Activated T-helper 17 cell treated with anti-CD3 and anti-CD28 coated beads, Interleukin-2, amount 50 U/mL, for 72 hours (primary cell): Measurements from ENCODE around the gene DAB2IP. TPM values are rescaled to one million over a fixed set of nuclear protein-coding genes. Genes with fewer than 3 reads are reported as not detected.

Source experiments
- ATAC-seq: fragments of 150-1000 bp; cut with Tn5 transposase; replicated peaks from 2 replicates; pipeline ENCODE4 v1.10.0; 2021; ENCODE audit warnings: mild to moderate bottlenecking, moderate library complexity
- H3K27ac Mint-ChIP-seq: one replicate; pipeline ENCODE4 v1.8.0; 2022; ENCODE audit warnings: mixed read lengths
- H3K27me3 Mint-ChIP-seq: one replicate; pipeline ENCODE4 v1.8.0; 2022; ENCODE audit warnings: mixed read lengths
- H3K36me3 Mint-ChIP-seq: one replicate; pipeline ENCODE4 v1.8.0; 2022; ENCODE audit warnings: low read depth, mild to moderate bottlenecking, mixed read lengths
- H3K4me1 Mint-ChIP-seq: one replicate; pipeline ENCODE4 v1.8.0; 2022; ENCODE audit warnings: mixed read lengths
- H3K4me3 Mint-ChIP-seq: one replicate; pipeline ENCODE4 v1.8.0; 2022; ENCODE audit warnings: mild to moderate bottlenecking, mixed read lengths
- H3K9me3 Mint-ChIP-seq: one replicate; pipeline ENCODE4 v1.8.0; 2022; ENCODE audit warnings: mixed read lengths
- total RNA-seq, 2 donors: library from RNA; stranded (reverse); gene quantifications; one replicate each; pipeline ENCODE4 v1.2.3, GENCODE V29; 2022

The DAB2IP gene
- total RNA-seq, 2 donors from 2014 or later: 0.09 TPM; not detected in 1

- H3K4me3 Mint-ChIP-seq: no peak overlapping the region
Measured at GRCh38 chr9:121729769-121730562, 78.5 kb downstream of the DAB2IP start.

GRCh38 chr9:121731090-121731489 lies 79.7 kb downstream of the DAB2IP start:
- H3K9me3 Mint-ChIP-seq: no peaks in the 10 kb centered on the region

More at GRCh38 chr9:121729769-121730562, 78.5 kb downstream of the DAB2IP start:
- Mint-ChIP-seq H3K36me3 (no peaks in the 10 kb centered on the region), H3K4me1 (no peaks in the 10 kb centered on the region), H3K9me3 (no peaks in the 10 kb centered on the region), H3K27ac (no peak overlapping the region), H3K27me3 (peaks cover 20% of the 10 kb centered on the region)
- ATAC-seq: no peak

GRCh38 chr9:121731919-121732318 lies 80.5 kb downstream of the DAB2IP start:
- no peaks in the 10 kb centered on the region for H3K4me1 Mint-ChIP-seq
- no peak overlapping the region for H3K27ac Mint-ChIP-seq
- no peak for ATAC-seq
- no peak overlapping the region for H3K4me3 Mint-ChIP-seq
- no peaks in the 10 kb centered on the region for H3K9me3 Mint-ChIP-seq
- no peaks in the 10 kb centered on the region for H3K36me3 Mint-ChIP-seq
- H3K27me3 Mint-ChIP-seq: peaks cover 35% of the 10 kb centered on the region

More at GRCh38 chr9:121731090-121731489, 79.7 kb downstream of the DAB2IP start:
- no peaks in the 10 kb centered on the region for H3K4me1 Mint-ChIP-seq
- H3K27me3 Mint-ChIP-seq: peaks cover 30% of the 10 kb centered on the region
- H3K4me3 Mint-ChIP-seq: no peak overlapping the region
- no peak for ATAC-seq
- no peak overlapping the region for H3K27ac Mint-ChIP-seq
- no peaks in the 10 kb centered on the region for H3K36me3 Mint-ChIP-seq

GRCh38 chr9:121732389-121732788 lies 81.0 kb downstream of the DAB2IP start:
- H3K9me3 Mint-ChIP-seq: no peaks in the 10 kb centered on the region
- no peak overlapping the region for H3K27ac Mint-ChIP-seq
- peaks cover 35% of the 10 kb centered on the region for H3K27me3 Mint-ChIP-seq
- ATAC-seq: no peak
- H3K4me1 Mint-ChIP-seq: no peaks in the 10 kb centered on the region
- no peak overlapping the region for H3K4me3 Mint-ChIP-seq
- H3K36me3 Mint-ChIP-seq: no peaks in the 10 kb centered on the region

- no peaks in the 10 kb centered on the region for H3K9me3 Mint-ChIP-seq
- H3K4me3 Mint-ChIP-seq: no peak overlapping the region
- no peak for ATAC-seq
- H3K36me3 Mint-ChIP-seq: no peaks in the 10 kb centered on the region
- H3K27ac Mint-ChIP-seq: no peak overlapping the region
- no peaks in the 10 kb centered on the region for H3K4me1 Mint-ChIP-seq
- H3K27me3 Mint-ChIP-seq: peaks cover 35% of the 10 kb centered on the region
Measured at GRCh38 chr9:121732886-121733285, 81.5 kb downstream of the DAB2IP start.

DNA sequence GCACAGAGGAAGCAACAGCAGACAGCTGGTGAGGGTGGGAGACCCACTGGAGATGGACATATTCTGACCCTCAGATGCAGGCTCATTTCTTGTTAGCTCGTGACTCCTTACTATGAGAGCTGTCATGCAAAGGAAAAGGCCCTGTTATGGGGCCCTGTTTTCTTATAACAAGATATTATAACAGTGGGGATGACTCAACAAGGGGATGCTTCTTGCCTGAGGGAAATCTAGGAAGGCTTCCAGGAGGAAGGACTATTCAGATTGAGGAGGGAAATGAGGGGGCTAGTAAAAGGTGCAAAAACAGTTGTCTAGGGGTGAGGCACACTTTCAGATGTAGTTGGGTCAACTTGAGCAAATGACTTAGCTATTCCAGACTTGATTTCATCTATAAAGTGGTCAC lies 83.0 kb downstream of the DAB2IP start:
- Mint-ChIP-seq H3K27me3 (peaks cover 42% of the 10 kb centered on the region), H3K27ac (no peak overlapping the region), H3K4me3 (no peak overlapping the region), H3K4me1 (no peaks in the 10 kb centered on the region), H3K36me3 (no peaks in the 10 kb centered on the region), H3K9me3 (no peaks in the 10 kb centered on the region)
- no peak for ATAC-seq

- Mint-ChIP-seq H3K4me1 (no peaks in the 10 kb centered on the region), H3K27ac (no peak overlapping the region), H3K27me3 (peaks cover 45% of the 10 kb centered on the region), H3K4me3 (no peak overlapping the region), H3K9me3 (no peaks in the 10 kb centered on the region), H3K36me3 (no peaks in the 10 kb centered on the region)
- no peak for ATAC-seq
Measured at GRCh38 chr9:121735065-121735792, 83.8 kb downstream of the DAB2IP start.

DNA sequence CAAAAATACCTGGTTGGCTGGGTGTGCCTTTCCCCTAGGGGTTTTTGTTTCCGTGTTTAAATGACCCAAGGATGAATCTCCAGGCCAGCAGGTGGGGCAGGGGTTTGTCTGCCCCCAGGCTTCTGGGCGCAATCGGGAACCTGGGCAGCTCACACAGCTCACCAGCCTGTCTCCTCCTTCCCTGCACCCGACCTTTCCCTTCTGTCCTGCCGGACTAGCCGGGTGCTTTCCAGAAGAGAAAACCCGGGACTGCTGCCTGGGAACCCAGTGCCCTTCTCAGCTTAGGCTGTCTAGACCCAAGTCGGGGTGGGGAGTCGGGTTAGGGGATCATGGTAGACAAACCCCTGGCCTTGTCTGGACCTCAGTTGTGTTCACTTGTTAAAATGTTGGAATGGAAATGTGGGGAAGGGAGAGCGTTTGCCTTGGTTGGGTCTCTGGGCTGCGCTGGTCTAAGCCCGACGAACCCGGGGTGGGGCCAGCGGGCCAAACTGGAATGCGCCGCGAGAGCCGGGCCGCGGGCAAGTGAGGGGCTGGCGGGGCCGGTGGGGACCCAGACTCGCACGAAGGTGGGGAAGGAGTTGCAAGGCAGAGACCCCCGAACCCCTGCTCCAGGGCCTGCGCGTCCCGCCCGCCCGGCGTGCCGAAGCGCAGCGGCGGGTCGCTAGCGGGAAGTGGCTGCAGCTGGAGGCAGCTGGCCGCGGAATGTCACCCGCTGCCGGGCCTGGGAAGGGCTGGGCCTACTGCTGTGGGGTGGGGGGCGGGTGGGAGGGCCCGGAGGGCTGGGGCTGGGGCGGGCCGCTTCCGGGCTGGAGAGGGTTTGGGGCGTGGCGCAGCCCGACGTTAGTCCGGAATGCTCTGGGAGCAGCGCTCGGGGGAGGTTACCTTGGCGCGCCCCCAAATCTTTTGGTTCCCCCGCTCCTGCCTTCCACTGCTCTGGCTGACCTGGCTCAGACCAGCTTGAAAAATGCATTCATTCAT lies 84.6 kb downstream of the DAB2IP start:
- Mint-ChIP-seq H3K27me3 (peaks cover 45% of the 10 kb centered on the region), H3K9me3 (no peaks in the 10 kb centered on the region), H3K4me1 (no peaks in the 10 kb centered on the region), H3K36me3 (no peaks in the 10 kb centered on the region), H3K27ac (no peak overlapping the region), H3K4me3 (no peak overlapping the region)
- no peak for ATAC-seq

DNA sequence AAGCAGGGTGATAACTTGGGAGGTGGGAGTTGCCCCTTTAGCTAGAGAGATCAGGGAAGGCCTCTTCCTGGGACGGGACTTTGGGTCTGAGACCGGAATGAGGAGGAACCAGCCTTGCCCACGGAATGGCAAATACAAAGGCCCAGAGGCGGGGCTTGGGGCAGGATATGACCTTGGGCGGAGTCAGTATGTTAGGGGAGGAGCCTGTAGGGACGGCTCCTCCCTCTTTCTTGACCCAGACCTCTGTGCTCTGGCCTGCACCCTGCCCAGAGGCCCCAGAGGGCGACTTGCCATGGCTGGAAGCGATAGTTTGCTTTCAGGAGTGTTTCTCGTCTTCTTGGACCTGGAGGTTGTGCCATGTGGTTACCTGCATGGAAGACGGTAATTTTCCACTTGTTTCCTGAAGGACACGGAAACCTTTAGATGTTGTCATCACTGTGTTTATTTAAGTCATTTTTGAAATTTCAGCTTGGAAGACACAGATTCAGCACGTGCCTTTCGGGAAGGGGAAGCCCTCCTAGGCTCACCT lies 85.6 kb downstream of the DAB2IP start:
- H3K27me3 Mint-ChIP-seq: peaks cover 41% of the 10 kb centered on the region
- no peaks in the 10 kb centered on the region for H3K4me1 Mint-ChIP-seq
- H3K4me3 Mint-ChIP-seq: no peak overlapping the region
- ATAC-seq: no peak
- no peak overlapping the region for H3K27ac Mint-ChIP-seq
- no peaks in the 10 kb centered on the region for H3K9me3 Mint-ChIP-seq
- no peaks in the 10 kb centered on the region for H3K36me3 Mint-ChIP-seq

- no peak overlapping the region for H3K27ac Mint-ChIP-seq
- no peaks in the 10 kb centered on the region for H3K4me1 Mint-ChIP-seq
- peaks cover 37% of the 10 kb centered on the region for H3K27me3 Mint-ChIP-seq
- no peaks in the 10 kb centered on the region for H3K36me3 Mint-ChIP-seq
- no peak for ATAC-seq
- H3K9me3 Mint-ChIP-seq: no peaks in the 10 kb centered on the region
- no peak overlapping the region for H3K4me3 Mint-ChIP-seq
Measured at GRCh38 chr9:121737481-121737931, 86.1 kb downstream of the DAB2IP start.

GRCh38 chr9:121738411-121738810 lies 87.0 kb downstream of the DAB2IP start:
- Mint-ChIP-seq H3K4me1 (no peaks in the 10 kb centered on the region), H3K9me3 (no peaks in the 10 kb centered on the region), H3K27me3 (peaks cover 34% of the 10 kb centered on the region), H3K27ac (no peak overlapping the region), H3K4me3 (no peak overlapping the region), H3K36me3 (no peaks in the 10 kb centered on the region)
- no peak for ATAC-seq

DNA sequence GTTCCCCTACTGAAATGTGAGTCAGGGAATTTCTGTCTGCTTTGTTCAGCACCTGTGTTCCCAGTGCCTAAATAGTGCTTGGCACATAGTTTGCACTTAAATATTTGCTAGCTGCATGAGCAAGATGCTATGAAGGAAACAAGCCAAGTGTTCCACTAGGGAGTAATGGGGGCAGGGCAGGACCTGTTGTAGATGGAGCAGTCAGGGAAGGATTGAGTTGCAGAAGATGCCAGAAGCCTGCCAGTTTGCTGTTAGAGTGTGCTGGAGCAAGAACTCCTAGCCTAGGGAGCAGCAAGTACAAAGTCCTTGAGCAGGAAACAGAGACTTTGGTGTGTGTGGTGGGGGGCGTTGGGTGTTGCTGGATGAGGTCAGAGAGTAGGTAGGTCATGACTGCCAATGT lies 87.5 kb downstream of the DAB2IP start:
- Mint-ChIP-seq H3K27me3 (peaks cover 32% of the 10 kb centered on the region), H3K36me3 (no peaks in the 10 kb centered on the region), H3K4me3 (no peak overlapping the region), H3K4me1 (no peaks in the 10 kb centered on the region), H3K27ac (no peak overlapping the region), H3K9me3 (no peaks in the 10 kb centered on the region)
- ATAC-seq: no peak

DNA sequence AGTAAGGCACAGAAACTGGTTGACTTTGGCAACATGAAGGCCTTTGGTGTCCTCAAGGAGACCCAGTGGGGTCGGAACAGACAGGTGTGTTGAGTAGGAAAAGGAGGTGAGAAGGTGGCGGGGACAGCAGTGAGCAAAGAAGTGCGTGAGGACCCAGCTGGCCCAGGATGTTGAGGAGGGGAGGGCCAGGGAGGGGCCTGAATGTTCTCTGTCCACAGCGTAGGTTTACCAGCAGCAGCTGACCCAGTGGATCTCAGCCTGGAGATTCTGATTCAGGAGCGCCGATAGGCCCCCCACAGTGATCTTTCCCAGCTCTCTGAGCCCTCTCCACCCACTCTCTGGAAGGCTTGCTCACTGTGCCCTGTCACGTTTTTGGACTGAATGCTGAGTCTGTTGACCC lies 88.5 kb downstream of the DAB2IP start:
- H3K4me3 Mint-ChIP-seq: no peak overlapping the region
- no peaks in the 10 kb centered on the region for H3K9me3 Mint-ChIP-seq
- H3K27ac Mint-ChIP-seq: no peak overlapping the region
- no peak for ATAC-seq
- H3K4me1 Mint-ChIP-seq: no peaks in the 10 kb centered on the region
- no peaks in the 10 kb centered on the region for H3K36me3 Mint-ChIP-seq
- H3K27me3 Mint-ChIP-seq: peaks cover 25% of the 10 kb centered on the region
